ENCODE data around the gene ACHE. TPM values are rescaled to one million over a fixed set of nuclear protein-coding genes. Genes with fewer than 3 reads are reported as not detected.
A peak's percentile ranks its signal among the peaks of the same experiment; 100 is the strongest.

Gene ACHE
- total RNA-seq, 4 donors from 2014 or later: 3.3 to 35.4 (median 25.3) TPM

DNA sequence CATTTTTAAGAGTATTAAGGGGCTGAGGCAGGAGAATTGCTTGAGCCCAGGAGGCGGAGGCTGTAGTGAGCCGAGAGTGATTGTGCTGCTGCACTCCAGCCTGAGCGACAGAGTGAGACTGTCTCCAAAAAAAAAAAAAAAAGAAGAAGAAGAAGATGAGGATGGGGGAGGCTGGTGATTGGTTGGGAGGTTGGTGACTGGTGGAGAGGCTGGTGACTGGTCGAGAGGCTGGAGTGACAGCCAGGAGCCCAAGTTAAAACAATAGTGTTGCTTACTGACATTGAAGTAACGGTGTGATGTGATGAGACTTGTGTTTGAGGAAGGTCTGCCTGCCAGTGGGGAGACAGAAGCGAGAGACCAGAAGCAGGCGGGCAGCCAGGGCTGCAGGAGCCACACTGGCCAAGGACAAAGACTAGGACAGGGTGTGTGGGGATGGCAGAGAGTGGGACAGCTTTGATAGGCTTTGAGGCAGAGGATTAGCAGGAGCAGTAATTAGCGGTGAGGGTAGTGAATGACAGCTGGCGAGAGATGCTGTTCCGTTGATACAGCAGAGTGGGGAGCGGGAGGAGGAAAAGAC lies 15.9 kb downstream of the ACHE start:
- no peaks in the 10 kb centered on the region for H3K9me3 ChIP-seq
- H3K4me3 ChIP-seq: no peak overlapping the region
- no peak for TF ChIP-seq POLR2A (IDR thresholded peaks at IDR 0.05)
- no peak for TF ChIP-seq CTCF (IDR thresholded peaks at IDR 0.05)
- H3K27ac ChIP-seq: no peak overlapping the region
- peaks cover 0 to 26% (median 14%) of the 10 kb centered on the region in 4 donors for H3K4me1 ChIP-seq
- H3K36me3 ChIP-seq: peaks cover 0 to 81% (median 4%) of the 10 kb centered on the region in 3 donors
- no peak for DNase-seq
- no peaks in the 10 kb centered on the region for H3K27me3 ChIP-seq

- no peak for TF ChIP-seq POLR2A (IDR thresholded peaks at IDR 0.05)
- no peak for TF ChIP-seq CTCF (IDR thresholded peaks at IDR 0.05)
- peaks cover 0 to 34% (median 14%) of the 10 kb centered on the region in 4 donors for H3K4me1 ChIP-seq
Measured at GRCh38 chr7:100878685-100879084, 17.0 kb downstream of the ACHE start.

DNA sequence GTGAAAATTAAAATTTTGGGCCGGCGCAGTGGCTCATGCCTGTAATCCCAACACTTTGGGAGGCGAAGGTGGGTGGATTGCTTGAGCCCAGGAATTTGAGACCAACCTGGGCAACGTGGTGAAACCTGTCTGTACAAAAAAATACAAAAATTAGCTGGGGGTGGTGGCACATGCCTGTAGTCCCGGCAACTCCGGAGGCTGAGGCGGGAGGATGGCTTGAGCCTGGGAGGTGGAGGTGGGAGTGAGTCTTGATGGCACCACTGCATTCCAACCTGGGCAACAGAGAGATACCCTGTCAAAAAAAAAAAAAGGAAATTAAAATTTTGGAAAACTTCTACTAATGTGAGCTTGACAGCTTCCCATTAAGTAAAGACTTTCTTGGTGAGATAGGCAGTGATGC lies 17.7 kb downstream of the ACHE start:
- Histone ChIP-seq H3K27me3 (no peaks in the 10 kb centered on the region), H3K27ac (no peak overlapping the region), H3K9me3 (no peaks in the 10 kb centered on the region), H3K36me3 (peaks cover 0 to 63% (median 4%) of the 10 kb centered on the region in 3 donors), H3K4me1 (peaks cover 0 to 34% (median 14%) of the 10 kb centered on the region in 4 donors), H3K4me3 (no peak overlapping the region)
- no peak for DNase-seq
- TF ChIP-seq POLR2A (IDR thresholded peaks at IDR 0.05) (no peak), CTCF (IDR thresholded peaks at IDR 0.05) (no peak)

More at GRCh38 chr7:100878685-100879084, 17.0 kb downstream of the ACHE start:
- no peaks in the 10 kb centered on the region for H3K27me3 ChIP-seq
- no peak overlapping the region for H3K27ac ChIP-seq
- H3K36me3 ChIP-seq: peaks cover 0 to 70% (median 4%) of the 10 kb centered on the region in 3 donors
- no peak overlapping the region for H3K4me3 ChIP-seq
- no peak for DNase-seq
- H3K9me3 ChIP-seq: no peaks in the 10 kb centered on the region

GRCh38 chr7:100875356-100875751 lies 20.3 kb downstream of the ACHE start:
- TF ChIP-seq CTCF (IDR thresholded peaks at IDR 0.05): no peak
- no peak for TF ChIP-seq POLR2A (IDR thresholded peaks at IDR 0.05)
- H3K4me1 ChIP-seq: peaks cover 0 to 34% (median 14%) of the 10 kb centered on the region in 4 donors
- peaks cover 0 to 49% (median 0%) of the 10 kb centered on the region in 3 donors for H3K36me3 ChIP-seq
- DNase-seq: no peak
- H3K27ac ChIP-seq: peak overlapping the region; percentile 91 to 97 (median 94)
- H3K27me3 ChIP-seq: no peaks in the 10 kb centered on the region
- H3K9me3 ChIP-seq: no peaks in the 10 kb centered on the region
- peak overlapping the region; percentile 77 to 98 (median 92) for H3K4me3 ChIP-seq

- TF ChIP-seq POLR2A (IDR thresholded peaks at IDR 0.05) (peak; percentile 94 to 95), CTCF (IDR thresholded peaks at IDR 0.05) (peak; percentile 44 to 86 (median 72))
- H3K9me3 ChIP-seq: no peaks in the 10 kb centered on the region
- peak within 1 kb of the TSS; percentile 77 to 98 (median 92) for H3K4me3 ChIP-seq
- peaks cover 0 to 34% (median 14%) of the 10 kb centered on the region in 4 donors for H3K4me1 ChIP-seq
- peak; percentile 98 to 99 (median 99) for DNase-seq
- H3K27ac ChIP-seq: peak within 1 kb of the TSS; percentile 91 to 97 (median 94)
- no peaks in the 10 kb centered on the region for H3K27me3 ChIP-seq
- peaks cover 0 to 43% (median 0%) of the 10 kb centered on the region in 3 donors for H3K36me3 ChIP-seq
Measured at GRCh38 chr7:100874577-100875355, 20.9 kb downstream of the ACHE start, which contains the start of gene SRRT. Gene SRRT, plus strand, starts transcription at chr7:100875103. Its CDS starts 488 bp downstream, at chr7:100875591.
